Measurements from ENCODE around the gene SLC48A1.

GRCh38 chr12:47758834-47759690 is 14.0 kb upstream of the SLC48A1 start, which contains the start of gene RAPGEF3:
- TF ChIP-seq CTCF (IDR thresholded peaks at IDR 0.05) (peak; percentile 58), USF2 (IDR thresholded peaks at IDR 0.05; ENCODE audit: borderline replicate concordance, low read depth, low read length) (0 out of 2 replicates have a peak, but pooled peaks have one; percentile 20), YY1 (IDR thresholded peaks at IDR 0.05; ENCODE audit: low read depth) (no peak), REST (IDR thresholded peaks at IDR 0.05; ENCODE audit: low read depth, low read length) (no peak), MXI1 (IDR thresholded peaks at IDR 0.05; ENCODE audit: low read depth, low read length) (peak; percentile 91), FOXJ3 (CRISPR knock-in tag; IDR thresholded peaks at IDR 0.05) (no peak), EP300 (IDR thresholded peaks at IDR 0.05; ENCODE audit: borderline replicate concordance in 1 of 2, low read depth in 1 of 2, low read length in 1 of 2) (peak in 1 of 2 experiments; percentile 45; a peak in 1 of 4 replicates), RCOR1 (IDR thresholded peaks at IDR 0.05; ENCODE audit: low read length) (no peak), RFX5 (IDR thresholded peaks at IDR 0.05; ENCODE audit: low read length) (no peak), GABPA (IDR thresholded peaks at IDR 0.05; ENCODE audit: low read depth) (no peak), RAD21 (IDR thresholded peaks at IDR 0.05; ENCODE audit: low read length) (peak; percentile 53), POLR2AphosphoS5 (IDR thresholded peaks at IDR 0.05; ENCODE audit: low read depth, low read length) (no peak), SMC3 (IDR thresholded peaks at IDR 0.05; ENCODE audit: low read depth, low read length) (peak; percentile 56)

All from SK-N-SH (cell line).